Suprapubic skin (tissue), 4 donors: Measurements from ENCODE around the gene TCL1A.

Experiments used
- EP300 ChIP-seq: sonication (generic); formaldehyde crosslinking; IDR thresholded peaks from one replicate; pipeline ENCODE4 v1.6.1; 2017; ENCODE audit warnings: antibody characterized with exemption
- POLR2A ChIP-seq, 2 donors: fragments of 450-650 bp; IDR thresholded peaks; one replicate each; pipeline ENCODE4 v1.6.1; 2017; ENCODE audit warnings: antibody characterized with exemption in 2 of 2, mild to moderate bottlenecking in 2 of 2, moderate library complexity in 2 of 2
- POLR2AphosphoS5 ChIP-seq, 3 donors: sonication (generic); formaldehyde crosslinking; IDR thresholded peaks; one replicate each; pipeline ENCODE4 v1.6.1; 2017; ENCODE audit warnings: antibody characterized with exemption in 3 of 3
- TF ChIP-seq, protein P1 (sequence below), 2 donors: fragments of 200-600 bp in 1 of 2; fragments of 450-650 bp in 1 of 2; sonication (generic) in 1 of 2; IDR thresholded peaks; one replicate each; pipeline ENCODE4 v1.5.1; 2016 to 2019; ENCODE audit warnings: antibody characterized with exemption in 2 of 2, mild to moderate bottlenecking in 1 of 2, moderate library complexity in 1 of 2

DNA sequence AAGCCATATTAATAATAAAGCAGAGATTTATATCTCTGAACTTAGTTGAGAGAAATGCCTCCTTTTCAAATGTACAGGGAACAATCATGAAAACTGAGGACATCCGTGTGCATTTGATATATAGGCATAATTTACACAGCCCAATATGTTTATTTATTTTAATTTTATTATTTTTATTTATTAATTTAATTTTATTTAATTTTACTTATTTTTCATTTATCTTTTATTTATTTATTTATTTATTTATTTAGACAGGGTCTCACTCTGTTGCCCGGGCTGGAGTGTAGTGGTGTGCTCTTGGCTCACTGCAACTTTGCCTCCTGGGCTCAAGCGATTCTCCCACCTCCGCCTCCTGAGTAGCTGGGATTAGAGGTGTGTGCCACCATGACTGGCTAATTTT is 8.4 kb downstream of the TCL1A start:
- TF ChIP-seq, protein P1, sequence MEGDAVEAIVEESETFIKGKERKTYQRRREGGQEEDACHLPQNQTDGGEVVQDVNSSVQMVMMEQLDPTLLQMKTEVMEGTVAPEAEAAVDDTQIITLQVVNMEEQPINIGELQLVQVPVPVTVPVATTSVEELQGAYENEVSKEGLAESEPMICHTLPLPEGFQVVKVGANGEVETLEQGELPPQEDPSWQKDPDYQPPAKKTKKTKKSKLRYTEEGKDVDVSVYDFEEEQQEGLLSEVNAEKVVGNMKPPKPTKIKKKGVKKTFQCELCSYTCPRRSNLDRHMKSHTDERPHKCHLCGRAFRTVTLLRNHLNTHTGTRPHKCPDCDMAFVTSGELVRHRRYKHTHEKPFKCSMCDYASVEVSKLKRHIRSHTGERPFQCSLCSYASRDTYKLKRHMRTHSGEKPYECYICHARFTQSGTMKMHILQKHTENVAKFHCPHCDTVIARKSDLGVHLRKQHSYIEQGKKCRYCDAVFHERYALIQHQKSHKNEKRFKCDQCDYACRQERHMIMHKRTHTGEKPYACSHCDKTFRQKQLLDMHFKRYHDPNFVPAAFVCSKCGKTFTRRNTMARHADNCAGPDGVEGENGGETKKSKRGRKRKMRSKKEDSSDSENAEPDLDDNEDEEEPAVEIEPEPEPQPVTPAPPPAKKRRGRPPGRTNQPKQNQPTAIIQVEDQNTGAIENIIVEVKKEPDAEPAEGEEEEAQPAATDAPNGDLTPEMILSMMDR (IDR thresholded peaks at IDR 0.05), result no peak
- TF ChIP-seq POLR2A (IDR thresholded peaks at IDR 0.05) (no peak), POLR2AphosphoS5 (IDR thresholded peaks at IDR 0.05) (no peak), EP300 (no peak)
